ENCODE measurements around the gene FYB2.

Gene FYB2

GRCh38 chr1:56797065-56797685, 22.0 kb downstream of the FYB2 start:
- Histone ChIP-seq H3K9ac (no peak overlapping the region), H3K27ac (no peak overlapping the region)
- TF ChIP-seq CTCF (conservative IDR thresholded peaks at IDR 0.05; ENCODE audit: low read depth, low read length): no peak

GRCh38 chr1:56795870-56796269, 23.3 kb downstream of the FYB2 start:
- no peak overlapping the region for H3K9ac ChIP-seq
- no peak overlapping the region for H2AFZ ChIP-seq (ENCODE audit: low read depth)
- TF ChIP-seq CTCF (conservative IDR thresholded peaks at IDR 0.05; ENCODE audit: low read depth, low read length): no peak
- H3K4me3 ChIP-seq (IDR thresholded peaks at IDR 0.05; ENCODE audit: insufficient read depth, low read depth, low read length): no peak overlapping the region
- H3K4me2 ChIP-seq: no peak overlapping the region
- no peaks in the 10 kb centered on the region for H3K79me2 ChIP-seq (ENCODE audit: insufficient read depth, low read depth)
- H3K4me1 ChIP-seq (ENCODE audit: low read depth, poor library complexity, severe bottlenecking): no peaks in the 10 kb centered on the region
- no peaks in the 10 kb centered on the region for H3K36me3 ChIP-seq (ENCODE audit: insufficient read depth)
- no peaks in the 10 kb centered on the region for H4K20me1 ChIP-seq (ENCODE audit: insufficient read depth)
- no peaks in the 10 kb centered on the region for H3K27me3 ChIP-seq (ENCODE audit: insufficient read depth, low read depth)
- H3K27ac ChIP-seq: no peak overlapping the region

More at GRCh38 chr1:56797065-56797685, 22.0 kb downstream of the FYB2 start:
- no peak overlapping the region for H2AFZ ChIP-seq (ENCODE audit: low read depth)
- no peaks in the 10 kb centered on the region for H3K27me3 ChIP-seq (ENCODE audit: insufficient read depth, low read depth)
- no peaks in the 10 kb centered on the region for H3K4me1 ChIP-seq (ENCODE audit: low read depth, poor library complexity, severe bottlenecking)
- no peaks in the 10 kb centered on the region for H4K20me1 ChIP-seq (ENCODE audit: insufficient read depth)
- no peak overlapping the region for H3K4me3 ChIP-seq (IDR thresholded peaks at IDR 0.05; ENCODE audit: insufficient read depth, low read depth, low read length)
- H3K4me2 ChIP-seq: no peak overlapping the region
- H3K79me2 ChIP-seq (ENCODE audit: insufficient read depth, low read depth): no peaks in the 10 kb centered on the region
- H3K36me3 ChIP-seq (ENCODE audit: insufficient read depth): no peaks in the 10 kb centered on the region

GRCh38 chr1:56790036-56790435, 29.2 kb downstream of the FYB2 start:
- TF ChIP-seq CTCF (conservative IDR thresholded peaks at IDR 0.05; ENCODE audit: low read depth, low read length): no peak
- Histone ChIP-seq H3K4me3 (IDR thresholded peaks at IDR 0.05; ENCODE audit: insufficient read depth, low read depth, low read length) (no peak overlapping the region), H3K4me2 (no peak overlapping the region), H3K79me2 (ENCODE audit: insufficient read depth, low read depth) (no peaks in the 10 kb centered on the region), H3K4me1 (ENCODE audit: low read depth, poor library complexity, severe bottlenecking) (peaks cover 9% of the 10 kb centered on the region), H3K9ac (no peak overlapping the region), H3K27ac (no peak overlapping the region), H3K36me3 (ENCODE audit: insufficient read depth) (no peaks in the 10 kb centered on the region), H4K20me1 (ENCODE audit: insufficient read depth) (no peaks in the 10 kb centered on the region), H2AFZ (ENCODE audit: low read depth) (no peak overlapping the region), H3K27me3 (ENCODE audit: insufficient read depth, low read depth) (no peaks in the 10 kb centered on the region)

GRCh38 chr1:56788588-56788987, 30.6 kb downstream of the FYB2 start:
- Histone ChIP-seq H4K20me1 (ENCODE audit: insufficient read depth) (no peaks in the 10 kb centered on the region), H3K27ac (no peak overlapping the region), H3K4me3 (IDR thresholded peaks at IDR 0.05; ENCODE audit: insufficient read depth, low read depth, low read length) (no peak overlapping the region)

More at GRCh38 chr1:56788588-56788987, 30.6 kb downstream of the FYB2 start:
- Histone ChIP-seq H3K9ac (no peak overlapping the region), H3K4me1 (ENCODE audit: low read depth, poor library complexity, severe bottlenecking) (peaks cover 9% of the 10 kb centered on the region), H3K4me2 (no peak overlapping the region), H3K79me2 (ENCODE audit: insufficient read depth, low read depth) (no peaks in the 10 kb centered on the region), H3K36me3 (ENCODE audit: insufficient read depth) (no peaks in the 10 kb centered on the region), H3K27me3 (ENCODE audit: insufficient read depth, low read depth) (no peaks in the 10 kb centered on the region), H2AFZ (ENCODE audit: low read depth) (no peak overlapping the region)
- TF ChIP-seq CTCF (conservative IDR thresholded peaks at IDR 0.05; ENCODE audit: low read depth, low read length): no peak

Measured in KMS-11 (cell line).